HEK293 (cell line): ENCODE measurements around the gene ADCY6.
A peak's percentile ranks its signal among the peaks of the same experiment; 100 is the strongest.

Experiments
- CTCF ChIA-PET: fragments of 350-600 bp; formaldehyde crosslinking; extraction: SDS; loops from one replicate; lab custom pipeline; 2021; ENCODE audit warnings: antibody characterized with exemption; lab: Yijun Ruan, JAX
- POLR2A ChIA-PET: fragments of 300-600 bp; formaldehyde crosslinking; extraction: SDS; loops from one replicate; lab custom pipeline; 2020; ENCODE audit warnings: antibody characterized with exemption, inconsistent platforms; lab: Yijun Ruan, JAX
- H3K27ac ChIP-seq: fragments of 200-500 bp; sonication (Bioruptor generic); 2 replicates; pipeline ENCODE4 v1.5.1; 2014; ENCODE audit warnings: low read depth, low read length, control low read depth, inconsistent platforms; ENCODE audit errors: extremely low read depth
- H3K36me3 ChIP-seq, 2 experiments: fragments of 200-500 bp in 1 of 2; sonication (Bioruptor generic) in 1 of 2; 1 replicate in 1 of 2; 2 replicates in 1 of 2; pipeline ENCODE4 v1.5.1; 2014 to 2017; ENCODE audit warnings: inconsistent platforms in 2 of 2, low read length in 2 of 2; ENCODE audit not compliant: control insufficient read depth in 2 of 2, insufficient read depth in 1 of 2
- H3K4me1 ChIP-seq: fragments of 200-500 bp; sonication (Bioruptor generic); 2 replicates; pipeline ENCODE4 v1.5.1; 2014; ENCODE audit warnings: mild to moderate bottlenecking, low read length, inconsistent platforms; ENCODE audit not compliant: control insufficient read depth, insufficient read depth
- H3K4me3 ChIP-seq: 2 replicates; pipeline ENCODE4 v1.5.1; 2011; ENCODE audit warnings: low read depth, mild to moderate bottlenecking, control low read depth, low read length, moderate library complexity
- H3K9me3 ChIP-seq: fragments of 200-500 bp; sonication (Bioruptor generic); 2 replicates; pipeline ENCODE4 v1.5.1; 2014; ENCODE audit warnings: low read depth, low read length, inconsistent platforms; ENCODE audit not compliant: control insufficient read depth, insufficient read depth
- EGR2 ChIP-seq: fragments of 450-650 bp; formaldehyde crosslinking; IDR thresholded peaks from 2 replicates; pipeline ENCODE4 v1.5.1; 2016; ENCODE audit warnings: low read depth, missing biosample characterization, missing genetic modification characterization
- FEZF1 ChIP-seq: fragments of 450-650 bp; formaldehyde crosslinking; IDR thresholded peaks from 2 replicates; pipeline ENCODE4 v1.5.1; 2016; ENCODE audit warnings: missing biosample characterization, missing genetic modification characterization
- GLI2 ChIP-seq: fragments of 450-650 bp; formaldehyde crosslinking; IDR thresholded peaks from 2 replicates; pipeline ENCODE4; 2017; ENCODE audit warnings: missing biosample characterization, missing genetic modification characterization, low read depth, borderline replicate concordance
- GLIS1 ChIP-seq: fragments of 450-650 bp; formaldehyde crosslinking; IDR thresholded peaks from 2 replicates; pipeline ENCODE4 v1.5.1; 2016; ENCODE audit warnings: missing biosample characterization, missing genetic modification characterization
- KLF1 ChIP-seq: fragments of 450-650 bp; formaldehyde crosslinking; IDR thresholded peaks from 2 replicates; pipeline ENCODE4 v1.5.1; 2016; ENCODE audit warnings: missing biosample characterization, missing genetic modification characterization
- KLF16 ChIP-seq: fragments of 450-650 bp; formaldehyde crosslinking; IDR thresholded peaks from 2 replicates; pipeline ENCODE4 v1.5.1; 2017; ENCODE audit warnings: missing biosample characterization, missing genetic modification characterization
- PATZ1 ChIP-seq: fragments of 450-650 bp; formaldehyde crosslinking; IDR thresholded peaks from 2 replicates; pipeline ENCODE4 v1.5.1; 2016; ENCODE audit warnings: missing biosample characterization, missing genetic modification characterization
- PBX3 ChIP-seq: sonication (generic); formaldehyde crosslinking; IDR thresholded peaks from 2 replicates; pipeline ENCODE4 v1.8.1; 2022; ENCODE audit warnings: mild to moderate bottlenecking, moderate library complexity, missing genetic modification reagents
- PRDM4 ChIP-seq: fragments of 450-650 bp; formaldehyde crosslinking; IDR thresholded peaks from 2 replicates; pipeline ENCODE4 v1.5.1; 2017; ENCODE audit warnings: missing biosample characterization, missing genetic modification characterization
- SCRT2 ChIP-seq: fragments of 450-650 bp; formaldehyde crosslinking; IDR thresholded peaks from 2 replicates; pipeline ENCODE4 v1.5.1; 2016; ENCODE audit warnings: missing biosample characterization, missing genetic modification characterization
- SP7 ChIP-seq: fragments of 450-650 bp; formaldehyde crosslinking; IDR thresholded peaks from 2 replicates; pipeline ENCODE4 v1.5.1; 2016; ENCODE audit warnings: missing biosample characterization, missing genetic modification characterization
- WT1 ChIP-seq: fragments of 450-650 bp; formaldehyde crosslinking; IDR thresholded peaks from 2 replicates; pipeline ENCODE4 v1.5.1; 2016; ENCODE audit warnings: missing biosample characterization, missing genetic modification characterization
- ZBTB49 ChIP-seq: fragments of 450-650 bp; formaldehyde crosslinking; IDR thresholded peaks from 2 replicates; pipeline ENCODE4 v1.5.1; 2016; ENCODE audit warnings: missing biosample characterization, missing genetic modification characterization, low read depth
- ZBTB7A ChIP-seq: fragments of 450-650 bp; formaldehyde crosslinking; IDR thresholded peaks from 2 replicates; pipeline ENCODE4 v1.5.1; 2016; ENCODE audit warnings: low read depth, missing biosample characterization, missing genetic modification characterization
- ZEB2 ChIP-seq: fragments of 450-650 bp; formaldehyde crosslinking; IDR thresholded peaks from 2 replicates; pipeline ENCODE4 v1.5.1; 2016; ENCODE audit warnings: missing biosample characterization, missing genetic modification characterization
- ZNF174 ChIP-seq: fragments of 450-650 bp; formaldehyde crosslinking; IDR thresholded peaks from 2 replicates; pipeline ENCODE4 v1.5.0; 2017; ENCODE audit warnings: missing biosample characterization, mild to moderate bottlenecking, missing genetic modification characterization
- ZNF184 ChIP-seq: fragments of 450-650 bp; IDR thresholded peaks from 2 replicates; pipeline ENCODE4 v1.5.1; 2018; ENCODE audit warnings: missing biosample characterization, mild to moderate bottlenecking, missing genetic modification characterization
- ZNF2 ChIP-seq: fragments of 450-650 bp; formaldehyde crosslinking; IDR thresholded peaks from 2 replicates; pipeline ENCODE4 v1.5.1; 2016; ENCODE audit warnings: missing biosample characterization, missing genetic modification characterization
- ZNF302 ChIP-seq: fragments of 450-650 bp; formaldehyde crosslinking; IDR thresholded peaks from 2 replicates; pipeline ENCODE4 v1.5.1; 2016; ENCODE audit warnings: missing biosample characterization, missing genetic modification characterization, low read depth
- ZNF366 ChIP-seq: fragments of 450-650 bp; formaldehyde crosslinking; conservative IDR thresholded peaks from 2 replicates; pipeline ENCODE4 v1.5.1; 2016; ENCODE audit warnings: missing biosample characterization, missing genetic modification characterization
- ZNF416 ChIP-seq: fragments of 450-650 bp; formaldehyde crosslinking; IDR thresholded peaks from 2 replicates; pipeline ENCODE4 v1.5.1; 2016; ENCODE audit warnings: missing biosample characterization, missing genetic modification characterization
- ZNF501 ChIP-seq: fragments of 450-650 bp; formaldehyde crosslinking; IDR thresholded peaks from 2 replicates; pipeline ENCODE4 v1.5.1; 2016; ENCODE audit warnings: missing biosample characterization, missing genetic modification characterization
- ZNF555 ChIP-seq: fragments of 450-650 bp; formaldehyde crosslinking; conservative IDR thresholded peaks from 2 replicates; pipeline ENCODE4 v1.5.1; 2017; ENCODE audit warnings: missing biosample characterization, mild to moderate bottlenecking, missing genetic modification characterization, inconsistent platforms
- ZNF561 ChIP-seq: fragments of 450-650 bp; IDR thresholded peaks from 2 replicates; pipeline ENCODE4 v1.5.1; 2018; ENCODE audit warnings: missing biosample characterization, missing genetic modification characterization, borderline replicate concordance
- ZNF600 ChIP-seq: fragments of 450-650 bp; formaldehyde crosslinking; IDR thresholded peaks from 2 replicates; pipeline ENCODE4 v1.5.1; 2016; ENCODE audit warnings: missing biosample characterization, missing genetic modification characterization
- ZNF777 ChIP-seq: fragments of 450-650 bp; formaldehyde crosslinking; IDR thresholded peaks from 2 replicates; pipeline ENCODE4 v1.5.1; 2017; ENCODE audit warnings: missing biosample characterization, missing genetic modification characterization, borderline replicate concordance

ADCY6 gene

GRCh38 chr12:48818831-48819590 is 30.1 kb upstream of the ADCY6 start (continued):
- TF ChIP-seq ZNF366 (tag by site-specific recombination) (no peak), ZNF600 (peak; percentile 42), ZNF302 (tag by site-specific recombination) (no peak)

- POLR2A ChIA-PET, result interaction anchor here (0.6 to 2.0 kb wide), 5 partner anchors 9 to 1593 kb away, joined by 3 to 4 read pairs (median 3); partner anchors contain the start of gene ADCY6
- Histone ChIP-seq H3K4me3 (peak within 1 kb of the TSS; percentile 63), H3K36me3 (peaks cover 0 to 5% of the 10 kb centered on the region in 2 experiments; a peak in 1 of 3 replicates), H3K9me3 (no peaks in the 10 kb centered on the region), H3K27ac (peak within 1 kb of the TSS; percentile 43; the same call in 1 of the 2 replicates), H3K4me1 (peaks cover 3% of the 10 kb centered on the region; the same call in 1 of the 2 replicates)
- CTCF ChIA-PET, result interaction anchor here (0.7 to 4.6 kb wide), 6 partner anchors 14 to 170 kb away, joined by 3 to 28 read pairs (median 4); partner anchors contain the start of gene DDX23
- TF ChIP-seq GLI2 (tag by site-specific recombination) (no peak), ZNF561 (tag by site-specific recombination) (peak; percentile 22; the same call in 1 of the 2 replicates), ZEB2 (peak; percentile 88), ZNF501 (peak; percentile 50), ZBTB49 (tag by site-specific recombination) (no peak), FEZF1 (tag by site-specific recombination) (0 out of 2 replicates have a peak, but pooled peaks have one; percentile 8), KLF16 (tag by site-specific recombination) (peak; percentile 84), ZNF555 (tag by site-specific recombination) (no peak), PATZ1 (tag by site-specific recombination) (peak; percentile 94), GLIS1 (tag by site-specific recombination) (peak; percentile 83), ZNF2 (peak; percentile 78), ZNF184 (tag by site-specific recombination) (no peak), ZBTB7A (tag by site-specific recombination) (peak; percentile 39; the same call in 1 of the 2 replicates), KLF1 (peak; percentile 90), ZNF777 (tag by site-specific recombination) (0 out of 2 replicates have a peak, but pooled peaks have one; percentile 66), WT1 (tag by site-specific recombination) (peak; percentile 88), ZNF600 (peak; percentile 20; the same call in 1 of the 2 replicates), PRDM4 (tag by site-specific recombination) (peak; percentile 41; the same call in 1 of the 2 replicates), ZNF416 (tag by site-specific recombination) (no peak), EGR2 (tag by site-specific recombination) (peak; percentile 95), SCRT2 (peak; percentile 99), ZNF174 (tag by site-specific recombination) (no peak), PBX3 (no peak), SP7 (tag by site-specific recombination) (peak; percentile 71)
Measured at GRCh38 chr12:48817873-48818830, 29.3 kb upstream of the ADCY6 start, which contains the start of gene CACNB3. Gene CACNB3 (plus strand): TSS chr12:48818496. CDS start chr12:48818930, 434 bp downstream.
